HFFc6 (cell line): ENCODE results near the gene NPAS3. TPM values are rescaled to one million over a fixed set of nuclear protein-coding genes. Genes with fewer than 3 reads are reported as not detected.

Experiments
- DNase-seq: peaks from one replicate; pipeline ENCODE4 v3.0.0-alpha.2; 2018
- H3K27ac Mint-ChIP-seq: 2 replicates; pipeline ENCODE4 v1.8.0; 2020; ENCODE audit warnings: mild to moderate bottlenecking, mixed read lengths
- H3K27me3 Mint-ChIP-seq: 2 replicates; pipeline ENCODE4 v1.8.0; 2021; ENCODE audit warnings: mild to moderate bottlenecking, moderate library complexity, mixed read lengths; ENCODE audit not compliant: insufficient read depth
- H3K36me3 Mint-ChIP-seq: 2 replicates; pipeline ENCODE4 v1.8.0; 2021; ENCODE audit warnings: low read depth, mixed read lengths
- H3K4me1 Mint-ChIP-seq: 2 replicates; pipeline ENCODE4 v1.8.0; 2020; ENCODE audit warnings: low read depth, mixed read lengths
- H3K4me3 Mint-ChIP-seq: 2 replicates; pipeline ENCODE4 v1.8.0; 2020; ENCODE audit warnings: mild to moderate bottlenecking, moderate library complexity, mixed read lengths
- H3K9me3 Mint-ChIP-seq: 2 replicates; pipeline ENCODE4 v1.8.0; 2020; ENCODE audit warnings: mild to moderate bottlenecking, mixed read lengths
- CTCF ChIP-seq: fragments of 200-600 bp; sonication (generic); IDR thresholded peaks from 2 replicates; pipeline ENCODE4 v1.5.0; 2021; ENCODE audit warnings: antibody characterized with exemption, mild to moderate bottlenecking
- total RNA-seq, 6 experiments: library from RNA; stranded (reverse); fragmentation: NEBNext Ultra II Directional; extraction: Animal tissue kit (Norgen Biotek cat#: 25700); gene quantifications; 2 replicates in 1 of 6; 3 replicates in 5 of 6; pipeline ENCODE4 v1.2.3, GENCODE V29; 2021

NPAS3 gene
- total RNA-seq, 6 experiments from 2014 or later: not detected

GRCh38 chr14:33127531-33127930 is 188.9 kb downstream of the NPAS3 start:
- Mint-ChIP-seq H3K36me3 (no peaks in the 10 kb centered on the region), H3K27me3 (peaks cover 2% of the 10 kb centered on the region; the same call in 1 of the 2 replicates), H3K4me3 (no peak overlapping the region), H3K4me1 (no peaks in the 10 kb centered on the region; the same call in 1 of the 2 replicates), H3K27ac (no peak overlapping the region), H3K9me3 (peaks cover 4% of the 10 kb centered on the region; the same call in 1 of the 2 replicates)
- no peak for TF ChIP-seq CTCF
- DNase-seq: no peak

- Mint-ChIP-seq H3K9me3 (no peaks in the 10 kb centered on the region; the same call in 1 of the 2 replicates), H3K4me1 (no peaks in the 10 kb centered on the region; the same call in 1 of the 2 replicates)
- TF ChIP-seq CTCF: no peak
Measured at GRCh38 chr14:33131801-33132200, 193.1 kb downstream of the NPAS3 start.

GRCh38 chr14:33134162-33134561 is 195.5 kb downstream of the NPAS3 start:
- H3K4me1 Mint-ChIP-seq: no peaks in the 10 kb centered on the region
- DNase-seq: no peak
- no peaks in the 10 kb centered on the region; the same call in 1 of the 2 replicates for H3K9me3 Mint-ChIP-seq
- no peak overlapping the region for H3K4me3 Mint-ChIP-seq
- no peak overlapping the region for H3K27ac Mint-ChIP-seq
- no peaks in the 10 kb centered on the region for H3K27me3 Mint-ChIP-seq
- TF ChIP-seq CTCF: no peak
- no peaks in the 10 kb centered on the region for H3K36me3 Mint-ChIP-seq

More at GRCh38 chr14:33131801-33132200, 193.1 kb downstream of the NPAS3 start:
- H3K4me3 Mint-ChIP-seq: no peak overlapping the region
- no peak for DNase-seq
- peaks cover 2% of the 10 kb centered on the region; the same call in 1 of the 2 replicates for H3K27me3 Mint-ChIP-seq
- H3K27ac Mint-ChIP-seq: no peak overlapping the region
- H3K36me3 Mint-ChIP-seq: no peaks in the 10 kb centered on the region

GRCh38 chr14:33134975-33135374 is 196.3 kb downstream of the NPAS3 start:
- Mint-ChIP-seq H3K27ac (no peak overlapping the region), H3K4me1 (no peaks in the 10 kb centered on the region), H3K9me3 (no peaks in the 10 kb centered on the region; the same call in 1 of the 2 replicates), H3K36me3 (no peaks in the 10 kb centered on the region), H3K27me3 (no peaks in the 10 kb centered on the region), H3K4me3 (no peak overlapping the region)
- no peak for TF ChIP-seq CTCF
- no peak for DNase-seq

- H3K4me1 Mint-ChIP-seq: no peaks in the 10 kb centered on the region
Measured at GRCh38 chr14:33150666-33151428, 212.2 kb downstream of the NPAS3 start.

More at GRCh38 chr14:33150666-33151428, 212.2 kb downstream of the NPAS3 start:
- no peak for TF ChIP-seq CTCF
- DNase-seq: no peak
- Mint-ChIP-seq H3K9me3 (no peaks in the 10 kb centered on the region; the same call in 1 of the 2 replicates), H3K4me3 (no peak overlapping the region), H3K36me3 (no peaks in the 10 kb centered on the region), H3K27me3 (no peaks in the 10 kb centered on the region; the same call in 1 of the 2 replicates), H3K27ac (no peak overlapping the region)
